Esophagus squamous epithelium (tissue), 4 donors: ENCODE data around the gene METAP2.

ENCODE experiments used
- POLR2A ChIP-seq, 4 donors: fragments of 450-650 bp; IDR thresholded peaks; one replicate each; pipeline ENCODE4 v1.6.1; 2017; ENCODE audit warnings: antibody characterized with exemption in 4 of 4, mild to moderate bottlenecking in 4 of 4, moderate library complexity in 3 of 4
- TF ChIP-seq, protein P1 (sequence below), 6 experiments: fragments of 450-650 bp in 4 of 6; fragments of 200-600 bp in 2 of 6; sonication (generic) in 2 of 6; IDR thresholded peaks; one replicate each; pipeline ENCODE4 v1.5.1; 2016 to 2019; ENCODE audit warnings: antibody characterized with exemption in 6 of 6, mild to moderate bottlenecking in 4 of 6, moderate library complexity in 4 of 6

DNA sequence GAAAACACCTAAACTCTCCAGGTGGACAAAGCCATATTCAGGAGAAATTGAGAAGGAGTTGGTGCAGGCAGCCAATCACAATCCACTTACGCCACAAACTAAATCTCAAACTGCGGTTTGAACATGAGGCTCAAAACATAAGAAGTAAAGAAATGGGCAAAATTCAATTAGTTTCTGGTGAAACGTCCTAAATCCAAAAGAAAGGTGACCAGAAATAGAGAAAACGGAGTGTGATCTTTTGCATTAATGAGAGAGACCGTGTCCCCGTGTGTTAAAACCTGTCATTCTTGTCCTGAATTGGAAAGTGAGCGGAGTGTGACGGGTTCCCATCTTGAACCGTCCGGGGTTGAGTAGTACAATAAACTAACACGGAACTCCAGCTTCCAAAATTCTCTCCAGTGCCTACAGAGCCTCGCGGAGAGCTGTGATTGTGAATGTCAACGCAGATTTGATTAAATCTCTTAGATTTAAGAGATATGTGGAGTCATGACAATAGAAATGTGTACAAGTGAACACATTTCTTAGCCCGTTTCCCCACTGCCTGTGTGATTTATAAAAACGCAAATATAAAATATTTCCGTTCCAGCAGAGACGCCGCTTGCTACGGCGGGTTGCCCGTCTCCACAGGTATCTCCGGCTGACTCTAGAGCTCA lies 595 bp upstream of the METAP2 start:
- TF ChIP-seq, protein P1, sequence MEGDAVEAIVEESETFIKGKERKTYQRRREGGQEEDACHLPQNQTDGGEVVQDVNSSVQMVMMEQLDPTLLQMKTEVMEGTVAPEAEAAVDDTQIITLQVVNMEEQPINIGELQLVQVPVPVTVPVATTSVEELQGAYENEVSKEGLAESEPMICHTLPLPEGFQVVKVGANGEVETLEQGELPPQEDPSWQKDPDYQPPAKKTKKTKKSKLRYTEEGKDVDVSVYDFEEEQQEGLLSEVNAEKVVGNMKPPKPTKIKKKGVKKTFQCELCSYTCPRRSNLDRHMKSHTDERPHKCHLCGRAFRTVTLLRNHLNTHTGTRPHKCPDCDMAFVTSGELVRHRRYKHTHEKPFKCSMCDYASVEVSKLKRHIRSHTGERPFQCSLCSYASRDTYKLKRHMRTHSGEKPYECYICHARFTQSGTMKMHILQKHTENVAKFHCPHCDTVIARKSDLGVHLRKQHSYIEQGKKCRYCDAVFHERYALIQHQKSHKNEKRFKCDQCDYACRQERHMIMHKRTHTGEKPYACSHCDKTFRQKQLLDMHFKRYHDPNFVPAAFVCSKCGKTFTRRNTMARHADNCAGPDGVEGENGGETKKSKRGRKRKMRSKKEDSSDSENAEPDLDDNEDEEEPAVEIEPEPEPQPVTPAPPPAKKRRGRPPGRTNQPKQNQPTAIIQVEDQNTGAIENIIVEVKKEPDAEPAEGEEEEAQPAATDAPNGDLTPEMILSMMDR (IDR thresholded peaks at IDR 0.05): no peak
- no peak for TF ChIP-seq POLR2A (IDR thresholded peaks at IDR 0.05)
